Neural progenitor cell (in vitro differentiated cells): ENCODE results near the gene TRPM3. TPM values are rescaled to one million over a fixed set of nuclear protein-coding genes. Genes with fewer than 3 reads are reported as not detected.

ENCODE experiments used
- DNase-seq: peaks from one replicate; pipeline ENCODE4 v3.0.0-alpha.2; 2016; ENCODE audit warnings: low spot score
- H2AFZ ChIP-seq: fragments of 200-600 bp; sonication (generic); replicated peaks from 2 replicates; pipeline ENCODE4 v1.6.1; 2016; ENCODE audit warnings: antibody characterized with exemption
- H3F3A ChIP-seq: fragments of 200-600 bp; sonication (generic); 2 replicates; pipeline ENCODE4 v1.6.1; 2016; ENCODE audit warnings: antibody characterized with exemption, low read depth
- H3K27ac ChIP-seq: fragments of 200-600 bp; sonication (generic); 2 replicates; pipeline ENCODE4 v1.5.1; 2016; ENCODE audit warnings: mild to moderate bottlenecking
- H3K27me3 ChIP-seq: fragments of 200-600 bp; sonication (generic); 2 replicates; pipeline ENCODE4 v1.6.1; 2016; ENCODE audit warnings: mild to moderate bottlenecking, moderate library complexity
- H3K36me3 ChIP-seq: fragments of 200-600 bp; sonication (generic); 2 replicates; pipeline ENCODE4 v1.5.1; 2016
- H3K4me1 ChIP-seq: fragments of 200-600 bp; sonication (generic); 2 replicates; pipeline ENCODE4 v1.6.1; 2016; ENCODE audit warnings: mixed run types
- H3K4me2 ChIP-seq: fragments of 200-600 bp; sonication (generic); 2 replicates; pipeline ENCODE4 v1.6.1; 2016
- H3K4me3 ChIP-seq: fragments of 200-600 bp; sonication (generic); 2 replicates; pipeline ENCODE4 v1.5.1; 2016
- H3K79me2 ChIP-seq: fragments of 200-600 bp; sonication (generic); 2 replicates; pipeline ENCODE4 v1.6.1; 2016; ENCODE audit warnings: low read depth
- H3K9ac ChIP-seq: fragments of 200-600 bp; sonication (generic); 2 replicates; pipeline ENCODE4 v1.6.1; 2016
- H3K9me3 ChIP-seq: fragments of 200-600 bp; sonication (generic); 2 replicates; pipeline ENCODE4 v1.5.1; 2016; ENCODE audit warnings: low read depth
- H4K20me1 ChIP-seq: fragments of 200-600 bp; sonication (generic); 2 replicates; pipeline ENCODE4 v1.6.1; 2016; ENCODE audit warnings: low read depth
- H3K27ac Mint-ChIP-seq: 3 replicates; pipeline ENCODE4 v1.8.0; 2021; ENCODE audit warnings: mixed read lengths
- H3K27me3 Mint-ChIP-seq: 2 replicates; pipeline ENCODE4 v1.8.0; 2022; ENCODE audit warnings: low read depth, mild to moderate bottlenecking, inconsistent platforms, moderate library complexity, mixed read lengths; ENCODE audit not compliant: insufficient read depth
- H3K36me3 Mint-ChIP-seq: 3 replicates; pipeline ENCODE4 v1.8.0; 2021; ENCODE audit warnings: mixed read lengths
- H3K4me1 Mint-ChIP-seq: 3 replicates; pipeline ENCODE4 v1.8.0; 2021; ENCODE audit warnings: mixed read lengths
- H3K4me3 Mint-ChIP-seq: 3 replicates; pipeline ENCODE4 v1.8.0; 2021; ENCODE audit warnings: mild to moderate bottlenecking, moderate library complexity, mixed read lengths
- H3K9me3 Mint-ChIP-seq: 3 replicates; pipeline ENCODE4 v1.8.0; 2020; ENCODE audit warnings: mixed read lengths
- CTCF ChIP-seq: fragments of 200-600 bp; sonication (generic); IDR thresholded peaks from 2 replicates; pipeline ENCODE4 v1.5.1; 2017; ENCODE audit warnings: antibody characterized with exemption, mild to moderate bottlenecking
- EZH2 ChIP-seq: fragments of 200-600 bp; sonication (generic); IDR thresholded peaks from 2 replicates; pipeline ENCODE4 v1.6.1; 2017; ENCODE audit warnings: antibody characterized with exemption, mild to moderate bottlenecking, moderate library complexity
- EZH2phosphoT487 ChIP-seq: fragments of 200-600 bp; sonication (generic); IDR thresholded peaks from 2 replicates; pipeline ENCODE4 v1.6.1; 2017; ENCODE audit warnings: antibody characterized with exemption
- total RNA-seq: library from RNA; depleted of rRNA; stranded (reverse); fragments of >200 nt; gene quantifications from 2 replicates; pipeline ENCODE4 v1.2.3, GENCODE V29; 2015; ENCODE audit warnings: low replicate concordance

The TRPM3 gene
- 34.2 and 37.2 TPM in 2 replicates for total RNA-seq

DNA sequence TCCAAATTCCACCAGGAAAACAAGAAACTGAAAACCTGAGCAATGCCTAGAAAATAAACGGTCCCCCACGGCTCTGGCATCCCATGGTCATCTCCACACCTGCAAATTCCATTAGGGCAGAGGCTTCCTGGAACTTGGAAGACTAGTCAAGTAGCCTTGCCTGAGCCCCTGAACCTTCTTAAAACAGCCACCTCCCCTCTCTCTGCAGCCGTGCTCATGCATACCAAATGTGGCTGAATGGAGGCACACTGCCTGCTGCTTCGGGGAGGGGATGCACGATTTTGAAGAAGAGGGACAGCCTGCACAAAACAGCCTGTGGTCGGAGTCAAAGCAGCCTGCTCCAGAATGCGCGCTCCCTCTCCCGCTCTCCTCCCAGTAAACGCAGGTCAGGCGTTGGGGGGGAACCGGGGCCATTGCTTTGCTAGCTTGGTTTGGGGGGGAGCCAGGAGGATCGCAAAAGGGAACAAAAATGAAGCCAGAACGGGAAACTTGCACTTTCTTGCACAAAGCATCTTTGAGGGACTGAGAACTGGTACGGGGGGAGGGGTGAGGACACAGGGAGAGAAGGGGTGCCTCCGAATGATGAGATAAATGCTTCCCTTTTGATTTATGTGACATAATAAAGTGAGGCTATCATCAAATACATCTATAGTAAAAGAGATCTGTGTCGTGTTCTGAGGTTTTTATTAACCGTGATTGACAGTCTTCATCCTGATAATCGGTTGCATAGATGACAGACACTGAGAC is at the start of gene TRPM3:
Gene TRPM3 (minus strand): TSS at position 347 of the 747 bp plus-strand sequence. CDS start 267 bp downstream, at position 80.
- peak within 1 kb of the TSS; percentile 29 for H3K9ac ChIP-seq
- peak within 1 kb of the TSS; percentile 95 for H3K27ac Mint-ChIP-seq

GRCh38 chr9:71168418-71168817 is 47.0 kb upstream of the TRPM3 start:
- Histone ChIP-seq H3K4me1 (peaks cover 7% of the 10 kb centered on the region), H3K79me2 (no peaks in the 10 kb centered on the region), H3K9me3 (no peaks in the 10 kb centered on the region), H4K20me1 (no peaks in the 10 kb centered on the region), H3K36me3 (no peaks in the 10 kb centered on the region), H3K4me3 (no peak overlapping the region), H3K27me3 (no peaks in the 10 kb centered on the region), H3K9ac (no peak overlapping the region), H3F3A (no peaks in the 10 kb centered on the region), H3K27ac (no peak overlapping the region), H2AFZ (no peak overlapping the region), H3K4me2 (no peak overlapping the region)
- Mint-ChIP-seq H3K27me3 (no peaks in the 10 kb centered on the region), H3K4me1 (peaks cover 3% of the 10 kb centered on the region), H3K36me3 (no peaks in the 10 kb centered on the region), H3K9me3 (peaks cover 3% of the 10 kb centered on the region), H3K27ac (no peak overlapping the region), H3K4me3 (no peak overlapping the region)
- DNase-seq = no peak
- TF ChIP-seq EZH2 (no peak), CTCF (no peak), EZH2phosphoT487 (no peak)

More for the DNA sequence above, at the start of gene TRPM3:
- H3F3A ChIP-seq = peaks cover 72% of the 10 kb centered on the region
- peaks cover 64% of the 10 kb centered on the region for H3K4me1 ChIP-seq
- Mint-ChIP-seq H3K27me3 (no peaks in the 10 kb centered on the region), H3K4me1 (peaks cover 57% of the 10 kb centered on the region), H3K36me3 (peaks cover 9% of the 10 kb centered on the region), H3K9me3 (peaks cover 5% of the 10 kb centered on the region), H3K4me3 (peak within 1 kb of the TSS; percentile 94)
- TF ChIP-seq EZH2phosphoT487 (no peak), CTCF (no peak), EZH2 (no peak)
- peaks cover 90% of the 10 kb centered on the region for H3K79me2 ChIP-seq
- DNase-seq = peak; percentile 91
- peaks cover 13% of the 10 kb centered on the region for H3K36me3 ChIP-seq
- peak within 1 kb of the TSS; percentile 92 for H3K4me3 ChIP-seq
- H3K4me2 ChIP-seq = peak within 1 kb of the TSS; percentile 99
- no peak within 1 kb of the TSS for H2AFZ ChIP-seq
- H4K20me1 ChIP-seq = no peaks in the 10 kb centered on the region
- H3K9me3 ChIP-seq = no peaks in the 10 kb centered on the region
- H3K27ac ChIP-seq = peak within 1 kb of the TSS; percentile 98
- H3K27me3 ChIP-seq = no peaks in the 10 kb centered on the region

DNA sequence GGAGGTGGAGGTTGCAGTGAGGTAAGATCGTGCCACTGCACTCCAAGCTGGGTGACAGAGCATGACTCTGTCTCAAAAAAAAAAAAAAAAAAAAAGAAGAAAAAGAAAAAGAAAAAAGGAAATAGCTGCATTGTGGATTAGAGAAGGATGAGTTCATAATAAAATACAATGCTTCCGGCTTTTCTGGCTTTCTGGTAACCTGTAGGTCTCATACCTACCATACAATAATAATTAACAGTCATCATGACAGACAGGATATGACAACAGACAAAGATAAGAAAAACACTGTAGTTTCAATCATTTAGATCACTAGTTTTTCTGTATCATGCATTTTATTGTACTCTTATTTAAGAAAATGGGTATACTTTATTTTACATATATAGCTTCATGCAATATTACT is 40.7 kb upstream of the TRPM3 start:
- H3K4me1 Mint-ChIP-seq = no peaks in the 10 kb centered on the region
- H3K4me3 Mint-ChIP-seq = no peak overlapping the region
- no peaks in the 10 kb centered on the region for H3K9me3 ChIP-seq
- H3K9ac ChIP-seq = no peak overlapping the region
- no peak overlapping the region for H3K4me3 ChIP-seq
- H3K79me2 ChIP-seq = no peaks in the 10 kb centered on the region
- no peaks in the 10 kb centered on the region for H3F3A ChIP-seq
- H3K9me3 Mint-ChIP-seq = no peaks in the 10 kb centered on the region
- no peaks in the 10 kb centered on the region for H4K20me1 ChIP-seq
- H3K4me2 ChIP-seq = no peak overlapping the region
- H3K27ac Mint-ChIP-seq = no peak overlapping the region
- H3K27me3 ChIP-seq = no peaks in the 10 kb centered on the region
- H2AFZ ChIP-seq = no peak overlapping the region
- H3K4me1 ChIP-seq = peaks cover 7% of the 10 kb centered on the region
- no peak for DNase-seq
- H3K36me3 Mint-ChIP-seq = no peaks in the 10 kb centered on the region
- no peaks in the 10 kb centered on the region for H3K27me3 Mint-ChIP-seq
- TF ChIP-seq EZH2 (no peak), CTCF (no peak), EZH2phosphoT487 (no peak)
- H3K36me3 ChIP-seq = no peaks in the 10 kb centered on the region
- H3K27ac ChIP-seq = no peak overlapping the region
